Measurements from ENCODE around the gene HYAL2.
"Not testable (repeated sequence)": the region's sequence is repeated elsewhere in the genome, so short reads cannot be mapped to it uniquely, and the experiment has no call there.

The HYAL2 gene

DNA sequence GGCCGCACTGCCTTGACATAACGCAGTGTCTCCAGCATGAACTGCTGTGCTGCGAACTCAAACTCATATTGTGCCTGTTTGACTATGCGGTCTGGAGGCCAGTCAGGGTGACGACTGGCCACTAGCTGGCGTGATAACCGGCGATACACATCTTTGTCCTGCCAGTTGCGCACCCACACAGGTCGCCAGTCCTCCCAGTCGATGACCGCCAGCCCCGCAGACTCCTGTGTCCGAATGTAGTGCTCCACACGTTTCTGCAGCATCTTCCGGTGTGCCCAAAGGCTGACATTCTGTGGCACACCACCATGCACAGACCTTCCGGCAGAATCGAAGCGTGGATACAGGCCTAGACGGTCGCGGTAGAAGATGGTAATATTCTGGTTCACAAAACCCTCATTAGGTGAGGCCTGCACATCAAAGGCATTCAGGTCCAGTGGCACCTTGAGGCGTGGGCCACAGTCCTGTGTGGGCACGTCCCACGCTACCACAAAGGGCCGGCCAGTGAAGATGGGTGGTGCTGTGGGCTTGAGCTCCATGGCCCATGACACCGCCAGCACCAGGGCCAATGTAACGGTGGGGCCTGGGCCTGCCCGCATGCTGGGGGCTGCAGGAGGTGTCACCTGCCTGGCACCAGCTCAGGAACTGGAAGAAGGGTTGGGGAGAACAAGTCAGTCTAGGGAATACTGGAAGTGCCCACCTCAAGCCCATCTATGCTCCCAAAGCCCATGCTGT, 2.5 kb downstream of the HYAL2 start:
- H3K9me3 ChIP-seq (ENCODE audit: control insufficient read depth in 2 of 2, low read length in 2 of 2), result no peaks in the 10 kb centered on the region
- peak overlapping the region; percentile 94 for H3K27ac ChIP-seq (ENCODE audit: low read length)
- no peaks in the 10 kb centered on the region for H3K27me3 ChIP-seq (ENCODE audit: control insufficient read depth in 1 of 2, insufficient read depth in 2 of 2, low read length in 2 of 2)
- peak overlapping the region; percentile 90 to 92 for H3K4me3 ChIP-seq (ENCODE audit: low read length in 2 of 2)
- peaks cover 7 to 29% of the 10 kb centered on the region in 2 donors for H3K36me3 ChIP-seq (ENCODE audit: control insufficient read depth in 2 of 2, insufficient read depth in 2 of 2, low read length in 2 of 2)
- peaks cover 55% of the 10 kb centered on the region for H3K4me1 ChIP-seq (ENCODE audit: control insufficient read depth, insufficient read depth, low read length)
- peak overlapping the region; percentile 90 to 96 for H3K9ac ChIP-seq (ENCODE audit: low read length in 2 of 2)

DNA sequence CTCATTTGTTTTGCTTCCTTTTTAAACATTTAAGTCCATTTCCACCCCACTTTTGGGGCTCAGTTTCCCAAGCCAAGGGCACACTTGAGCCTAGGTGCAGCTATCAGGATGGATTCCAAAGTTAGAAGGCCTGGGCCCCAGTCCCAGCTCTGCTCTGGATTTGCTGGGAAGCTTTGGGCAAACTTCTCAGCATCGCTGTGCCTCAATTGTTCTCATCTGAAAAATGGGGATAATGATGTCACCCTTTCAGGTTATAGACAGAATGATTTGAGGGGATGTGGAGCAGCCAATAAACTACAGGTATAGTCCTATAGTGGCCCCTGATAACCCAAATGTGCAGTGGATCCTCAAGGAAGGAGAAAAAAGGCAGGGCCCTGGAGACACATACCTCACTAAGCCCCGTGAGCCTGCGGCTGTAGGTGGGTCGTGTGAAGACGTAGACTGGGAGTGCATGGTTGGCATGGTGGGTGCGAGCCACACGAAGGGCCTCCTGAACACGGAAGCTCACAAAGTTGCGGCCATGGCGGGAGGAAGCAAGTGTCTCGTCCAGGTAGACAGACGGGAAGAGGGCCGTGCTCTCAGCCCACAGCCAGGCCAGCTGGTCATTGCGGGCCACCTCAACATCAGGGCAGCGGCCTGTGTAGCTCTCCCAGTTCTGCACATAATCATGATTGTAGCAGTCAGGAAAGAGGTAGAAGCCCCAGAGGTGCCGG, 3.2 kb downstream of the HYAL2 start:
- peak overlapping the region; percentile 29 to 36 for H3K9ac ChIP-seq (ENCODE audit: low read length in 2 of 2)
- no peaks in the 10 kb centered on the region for H3K9me3 ChIP-seq (ENCODE audit: control insufficient read depth in 2 of 2, low read length in 2 of 2)
- H3K27me3 ChIP-seq (ENCODE audit: control insufficient read depth in 1 of 2, insufficient read depth in 2 of 2, low read length in 2 of 2), result no peaks in the 10 kb centered on the region
- peak overlapping the region in 1 of 2 donors; percentile 90 for H3K4me3 ChIP-seq (ENCODE audit: low read length in 2 of 2)
- H3K4me1 ChIP-seq (ENCODE audit: control insufficient read depth, insufficient read depth, low read length), result peaks cover 53% of the 10 kb centered on the region
- H3K36me3 ChIP-seq (ENCODE audit: control insufficient read depth in 2 of 2, insufficient read depth in 2 of 2, low read length in 2 of 2), result peaks cover 10 to 30% of the 10 kb centered on the region in 2 donors
- no peak overlapping the region for H3K27ac ChIP-seq (ENCODE audit: low read length)

DNA sequence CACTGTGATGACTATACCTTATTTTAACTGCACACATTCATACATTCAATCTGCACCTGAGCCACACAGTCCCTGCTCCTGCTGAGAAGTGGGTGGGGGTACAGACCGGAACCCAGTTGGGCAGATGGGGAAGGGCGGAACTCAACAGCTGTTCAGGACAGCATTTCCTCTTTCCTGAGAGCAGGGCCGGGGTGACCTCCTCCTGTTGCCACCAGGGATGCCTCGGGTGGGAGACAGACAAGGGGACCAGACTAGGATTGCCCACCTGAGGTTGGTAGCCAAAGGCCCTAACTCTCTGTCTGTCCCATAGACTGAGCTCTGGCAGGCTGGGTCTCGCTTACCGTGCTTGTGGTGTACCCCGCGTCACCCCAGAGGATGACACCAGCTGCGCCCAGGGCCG, 3.9 kb downstream of the HYAL2 start:
- H3K9ac ChIP-seq (ENCODE audit: low read length in 2 of 2), result peak overlapping the region; percentile 8 to 36
- H3K4me3 ChIP-seq (ENCODE audit: low read length in 2 of 2), result peak overlapping the region in 1 of 2 donors; percentile 40
- H3K27me3 ChIP-seq (ENCODE audit: control insufficient read depth in 1 of 2, insufficient read depth in 2 of 2, low read length in 2 of 2), result no peaks in the 10 kb centered on the region
- H3K9me3 ChIP-seq (ENCODE audit: control insufficient read depth in 2 of 2, low read length in 2 of 2), result no peaks in the 10 kb centered on the region
- H3K36me3 ChIP-seq (ENCODE audit: control insufficient read depth in 2 of 2, insufficient read depth in 2 of 2, low read length in 2 of 2), result peaks cover 10 to 30% of the 10 kb centered on the region in 2 donors
- H3K27ac ChIP-seq (ENCODE audit: low read length), result peak overlapping the region; percentile 11
- peaks cover 47% of the 10 kb centered on the region for H3K4me1 ChIP-seq (ENCODE audit: control insufficient read depth, insufficient read depth, low read length)

DNA sequence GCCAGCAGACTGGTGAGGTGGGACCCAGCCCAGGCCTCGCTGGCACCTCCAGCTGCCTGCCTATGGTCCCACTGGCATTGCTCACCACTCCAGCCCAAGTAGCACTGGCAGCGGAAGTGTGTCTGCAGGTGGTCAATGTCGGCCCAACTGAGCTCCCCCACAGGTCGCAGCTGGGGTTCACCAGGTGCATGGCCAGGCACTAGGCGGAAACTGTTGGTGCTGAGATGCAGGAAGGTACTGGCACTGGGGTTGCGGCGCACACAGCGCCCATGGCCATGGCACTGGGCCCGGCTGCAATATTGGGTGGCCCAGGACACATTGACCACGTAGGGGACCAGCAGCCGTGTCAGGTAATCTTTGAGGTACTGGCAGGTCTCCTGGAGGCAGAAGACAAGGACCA, 4.4 kb downstream of the HYAL2 start:
- peak overlapping the region; percentile 5 to 8 for H3K9ac ChIP-seq (ENCODE audit: low read length in 2 of 2)
- H3K4me3 ChIP-seq (ENCODE audit: low read length in 2 of 2), result peak overlapping the region in 1 of 2 donors; percentile 40
- no peak overlapping the region for H3K27ac ChIP-seq (ENCODE audit: low read length)
- peaks cover 47% of the 10 kb centered on the region for H3K4me1 ChIP-seq (ENCODE audit: control insufficient read depth, insufficient read depth, low read length)
- H3K27me3 ChIP-seq (ENCODE audit: control insufficient read depth in 1 of 2, insufficient read depth in 2 of 2, low read length in 2 of 2), result no peaks in the 10 kb centered on the region
- no peaks in the 10 kb centered on the region for H3K9me3 ChIP-seq (ENCODE audit: control insufficient read depth in 2 of 2, low read length in 2 of 2)
- peaks cover 10 to 30% of the 10 kb centered on the region in 2 donors for H3K36me3 ChIP-seq (ENCODE audit: control insufficient read depth in 2 of 2, insufficient read depth in 2 of 2, low read length in 2 of 2)

DNA sequence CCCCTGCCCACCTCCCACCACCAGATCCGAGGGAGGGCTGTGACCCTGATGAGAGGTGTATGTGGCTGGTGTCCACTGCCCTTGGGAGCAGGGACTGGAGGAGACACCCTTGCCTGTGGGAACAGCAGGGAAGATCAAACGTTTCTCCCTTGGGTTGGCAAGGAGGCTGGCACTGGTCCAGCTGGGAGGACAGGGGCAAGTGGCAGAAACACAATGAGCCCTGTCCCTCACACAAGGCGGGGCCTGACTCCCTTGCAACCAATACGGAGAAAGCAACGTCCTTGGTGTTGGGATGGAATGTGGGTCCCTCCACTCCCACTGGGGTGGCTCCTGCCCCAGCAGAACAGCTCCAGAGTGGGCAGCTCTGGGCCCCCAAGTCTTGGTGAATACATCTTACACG, 5.2 kb downstream of the HYAL2 start:
- Histone ChIP-seq H3K9me3 (ENCODE audit: control insufficient read depth in 2 of 2, low read length in 2 of 2) (no peaks in the 10 kb centered on the region), H3K27ac (ENCODE audit: low read length) (no peak overlapping the region), H3K4me3 (ENCODE audit: low read length in 2 of 2) (no peak overlapping the region), H3K27me3 (ENCODE audit: control insufficient read depth in 1 of 2, insufficient read depth in 2 of 2, low read length in 2 of 2) (no peaks in the 10 kb centered on the region), H3K4me1 (ENCODE audit: control insufficient read depth, insufficient read depth, low read length) (peaks cover 41% of the 10 kb centered on the region), H3K9ac (ENCODE audit: low read length in 2 of 2) (peak overlapping the region in 1 of 2 donors; percentile 47), H3K36me3 (ENCODE audit: control insufficient read depth in 2 of 2, insufficient read depth in 2 of 2, low read length in 2 of 2) (peaks cover 10 to 30% of the 10 kb centered on the region in 2 donors)

DNA sequence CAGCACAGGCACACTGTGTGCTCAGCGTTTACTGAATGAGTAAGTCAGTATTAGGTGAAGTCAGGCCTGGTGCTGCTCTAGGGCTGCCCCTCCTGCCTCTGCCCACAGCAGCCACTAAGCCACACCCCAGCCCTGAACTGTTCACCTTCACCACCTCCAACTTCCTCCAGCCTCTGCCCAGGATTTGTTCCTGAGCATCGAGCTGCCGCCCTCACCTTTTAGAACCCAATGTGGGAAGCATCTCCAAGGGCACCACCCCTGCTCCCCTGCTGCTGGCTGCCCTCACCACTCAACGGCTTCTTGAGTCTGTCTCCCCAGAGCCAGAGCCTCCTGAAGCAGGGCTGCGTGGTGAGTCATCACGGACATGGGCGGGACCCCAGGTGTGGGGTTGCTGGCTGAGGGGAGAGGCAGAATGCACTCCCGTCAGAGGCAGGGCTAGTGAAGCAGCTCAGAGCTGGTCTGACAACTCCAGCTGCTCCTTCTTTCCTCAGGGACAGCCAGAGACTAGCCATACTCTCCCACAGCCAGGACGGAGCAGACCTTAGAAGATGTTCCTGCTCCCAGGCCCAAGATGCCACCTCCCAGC, 5.8 kb downstream of the HYAL2 start:
- no peak overlapping the region for H3K4me3 ChIP-seq (ENCODE audit: low read length in 2 of 2)

DNA sequence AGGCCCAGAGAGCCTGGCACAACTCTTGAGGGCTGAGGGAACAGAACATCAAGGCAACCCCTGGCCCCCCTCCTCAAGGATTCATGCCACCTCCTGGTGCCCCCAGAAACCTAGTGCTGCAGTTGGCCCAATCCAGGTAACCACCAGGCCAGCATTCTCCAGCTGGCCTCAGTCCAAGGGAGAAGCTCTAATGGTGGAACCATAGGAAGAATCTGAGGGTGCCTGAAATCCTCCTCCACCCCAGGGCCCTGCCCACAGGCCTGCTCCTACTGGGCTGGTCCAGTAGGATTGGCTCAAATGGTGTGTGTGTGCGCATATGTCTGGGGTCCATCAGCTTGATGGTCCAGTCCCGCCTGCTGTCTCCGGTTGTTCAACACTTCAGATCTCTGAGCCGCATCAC, 7.7 kb downstream of the HYAL2 start:
- no peaks in the 10 kb centered on the region for H3K27me3 ChIP-seq (ENCODE audit: control insufficient read depth in 1 of 2, insufficient read depth in 2 of 2, low read length in 2 of 2)
- no peaks in the 10 kb centered on the region for H3K9me3 ChIP-seq (ENCODE audit: control insufficient read depth in 2 of 2, low read length in 2 of 2)
- H3K36me3 ChIP-seq (ENCODE audit: control insufficient read depth in 2 of 2, insufficient read depth in 2 of 2, low read length in 2 of 2), result peaks cover 10 to 30% of the 10 kb centered on the region in 2 donors
- peaks cover 26% of the 10 kb centered on the region for H3K4me1 ChIP-seq (ENCODE audit: control insufficient read depth, insufficient read depth, low read length)
- H3K27ac ChIP-seq (ENCODE audit: low read length), result no peak overlapping the region
- H3K4me3 ChIP-seq (ENCODE audit: low read length in 2 of 2), result no peak overlapping the region
- H3K9ac ChIP-seq (ENCODE audit: low read length in 2 of 2), result no peak overlapping the region

More for the DNA sequence above, 5.8 kb downstream of the HYAL2 start:
- no peaks in the 10 kb centered on the region for H3K9me3 ChIP-seq (ENCODE audit: control insufficient read depth in 2 of 2, low read length in 2 of 2)
- no peak overlapping the region for H3K27ac ChIP-seq (ENCODE audit: low read length)
- H3K27me3 ChIP-seq (ENCODE audit: control insufficient read depth in 1 of 2, insufficient read depth in 2 of 2, low read length in 2 of 2), result no peaks in the 10 kb centered on the region
- H3K36me3 ChIP-seq (ENCODE audit: control insufficient read depth in 2 of 2, insufficient read depth in 2 of 2, low read length in 2 of 2), result peaks cover 10 to 30% of the 10 kb centered on the region in 2 donors
- H3K4me1 ChIP-seq (ENCODE audit: control insufficient read depth, insufficient read depth, low read length), result peaks cover 36% of the 10 kb centered on the region
- H3K9ac ChIP-seq (ENCODE audit: low read length in 2 of 2), result peak overlapping the region in 1 of 2 donors; percentile 47

DNA sequence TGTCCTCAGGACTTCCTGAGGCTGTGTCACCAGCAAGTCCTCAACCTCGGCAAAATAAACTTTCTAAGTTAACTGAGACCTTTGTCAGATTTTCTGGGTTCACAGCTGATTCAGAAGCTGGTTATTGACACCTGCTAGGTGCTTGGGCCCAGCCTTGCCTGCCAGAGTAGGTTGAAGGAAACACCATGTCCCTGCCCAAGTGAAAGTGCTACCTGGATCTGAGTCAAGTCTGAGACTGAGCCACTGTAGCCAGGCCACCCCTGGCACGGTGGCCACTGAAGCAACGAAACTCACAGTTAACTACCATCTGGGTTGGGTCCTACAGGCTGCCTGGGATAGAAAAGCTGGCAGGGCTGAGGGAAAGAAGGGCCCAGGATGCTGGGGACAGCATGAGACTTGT, 8.2 kb downstream of the HYAL2 start:
- Histone ChIP-seq H3K4me3 (ENCODE audit: low read length in 2 of 2) (no peak overlapping the region), H3K36me3 (ENCODE audit: control insufficient read depth in 2 of 2, insufficient read depth in 2 of 2, low read length in 2 of 2) (peaks cover 10 to 28% of the 10 kb centered on the region in 2 donors), H3K9ac (ENCODE audit: low read length in 2 of 2) (no peak overlapping the region), H3K4me1 (ENCODE audit: control insufficient read depth, insufficient read depth, low read length) (peaks cover 21% of the 10 kb centered on the region), H3K9me3 (ENCODE audit: control insufficient read depth in 2 of 2, low read length in 2 of 2) (no peaks in the 10 kb centered on the region), H3K27me3 (ENCODE audit: control insufficient read depth in 1 of 2, insufficient read depth in 2 of 2, low read length in 2 of 2) (no peaks in the 10 kb centered on the region), H3K27ac (ENCODE audit: low read length) (no peak overlapping the region)

DNA sequence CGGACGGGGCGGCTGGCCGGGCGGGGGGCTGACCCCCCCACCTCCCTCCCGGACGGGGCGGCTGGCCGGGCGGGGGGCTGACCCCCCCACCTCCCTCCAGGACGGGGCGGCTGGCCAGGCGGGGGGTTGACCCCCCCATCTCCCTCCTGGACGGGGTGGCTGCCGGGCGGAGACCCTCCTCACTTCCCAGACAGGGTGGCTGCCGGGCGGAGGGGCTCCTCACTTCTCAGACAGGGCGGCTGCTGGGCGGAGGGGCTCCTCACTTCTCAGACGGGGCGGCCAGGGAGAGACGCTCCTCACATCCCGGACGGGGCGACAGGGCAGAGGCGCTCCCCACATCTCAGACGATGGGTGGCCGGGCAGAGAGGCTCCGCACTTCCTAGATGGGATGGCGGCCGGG, 10.5 kb downstream of the HYAL2 start:
- H3K4me3 ChIP-seq (ENCODE audit: low read length in 2 of 2); H3K9ac ChIP-seq (ENCODE audit: low read length in 2 of 2); H3K27ac ChIP-seq (ENCODE audit: low read length); H3K4me1 ChIP-seq (ENCODE audit: control insufficient read depth, insufficient read depth, low read length); H3K27me3 ChIP-seq (ENCODE audit: control insufficient read depth in 1 of 2, insufficient read depth in 2 of 2, low read length in 2 of 2); H3K9me3 ChIP-seq (ENCODE audit: control insufficient read depth in 2 of 2, low read length in 2 of 2): not testable (repeated sequence)
- H3K36me3 ChIP-seq (ENCODE audit: control insufficient read depth in 2 of 2, insufficient read depth in 2 of 2, low read length in 2 of 2), result peaks cover 3 to 12% of the 10 kb centered on the region in 2 donors

DNA sequence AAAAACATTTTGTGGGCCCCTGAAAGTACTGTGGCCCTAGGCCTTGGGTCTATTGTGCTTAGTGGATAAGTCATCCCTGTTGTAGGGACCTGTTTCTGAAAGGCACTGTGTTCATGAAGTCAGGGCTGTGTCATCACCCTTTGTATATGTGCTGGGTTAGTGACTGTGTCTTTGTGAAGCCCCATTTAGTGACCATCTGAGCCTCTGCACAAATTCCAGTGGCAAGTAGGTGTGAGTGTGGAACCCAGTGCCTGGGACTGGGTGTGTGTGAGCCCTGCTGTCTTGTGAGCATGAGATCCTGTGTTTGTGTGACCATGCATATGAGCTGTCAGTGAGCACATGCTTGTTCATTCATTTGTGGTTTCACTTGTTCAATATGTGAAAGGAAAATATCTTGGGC, 17.9 kb downstream of the HYAL2 start:
- Histone ChIP-seq H3K4me1 (ENCODE audit: control insufficient read depth, insufficient read depth, low read length) (peaks cover 25% of the 10 kb centered on the region), H3K9me3 (ENCODE audit: control insufficient read depth in 2 of 2, low read length in 2 of 2) (no peaks in the 10 kb centered on the region), H3K36me3 (ENCODE audit: control insufficient read depth in 2 of 2, insufficient read depth in 2 of 2, low read length in 2 of 2) (no peaks in the 10 kb centered on the region)

More for the DNA sequence above, 17.9 kb downstream of the HYAL2 start:
- Histone ChIP-seq H3K4me3 (ENCODE audit: low read length in 2 of 2) (no peak overlapping the region), H3K27me3 (ENCODE audit: control insufficient read depth in 1 of 2, insufficient read depth in 2 of 2, low read length in 2 of 2) (no peaks in the 10 kb centered on the region), H3K9ac (ENCODE audit: low read length in 2 of 2) (no peak overlapping the region), H3K27ac (ENCODE audit: low read length) (no peak overlapping the region)

Data from stomach smooth muscle (tissue), 2 donors.